GM21447 (cell line): ENCODE data around the gene KIAA0232.
"Not testable (repeated sequence)": the region's sequence is repeated elsewhere in the genome, so short reads cannot be mapped to it uniquely, and the experiment has no call there.

Experiments used
- ATAC-seq: cut with Tn5 transposase; IDR thresholded peaks from one replicate; pipeline ENCODE4 v1.9.1; 2021; ENCODE audit not compliant: unreplicated experiment

KIAA0232 gene

GRCh38 chr4:6894528-6895498 lies 112.3 kb downstream of the KIAA0232 start:
- ATAC-seq: no peak

GRCh38 chr4:6896035-6896434 lies 113.5 kb downstream of the KIAA0232 start:
- ATAC-seq: no peak

GRCh38 chr4:6898763-6899162 lies 116.2 kb downstream of the KIAA0232 start:
- ATAC-seq: no peak

GRCh38 chr4:6900181-6900812 lies 117.8 kb downstream of the KIAA0232 start:
- ATAC-seq: no peak

- no peak for ATAC-seq
These were observed 118.4 kb downstream of the KIAA0232 start for GRCh38 chr4:6900956-6901355.

GRCh38 chr4:6901669-6902317 lies 119.3 kb downstream of the KIAA0232 start:
- no peak for ATAC-seq

GRCh38 chr4:6902318-6903042 lies 120.0 kb downstream of the KIAA0232 start:
- no peak for ATAC-seq

GRCh38 chr4:6905516-6906445 lies 123.3 kb downstream of the KIAA0232 start:
- no peak for ATAC-seq

- not testable (repeated sequence) for ATAC-seq
These were observed 124.0 kb downstream of the KIAA0232 start for GRCh38 chr4:6906486-6906885.

GRCh38 chr4:6907658-6908191 lies 125.2 kb downstream of the KIAA0232 start:
- ATAC-seq: no peak

GRCh38 chr4:6908432-6909112 lies 126.0 kb downstream of the KIAA0232 start:
- ATAC-seq: no peak

GRCh38 chr4:6909113-6909969 lies 126.8 kb downstream of the KIAA0232 start, which contains the start of gene TBC1D14:
Gene TBC1D14 (plus strand): TSS chr4:6909826. CDS start chr4:6923390, 13,564 bp downstream.
- peak; percentile 88 for ATAC-seq

GRCh38 chr4:6909970-6910339 lies 127.4 kb downstream of the KIAA0232 start:
- ATAC-seq: peak; percentile 28

- no peak for ATAC-seq
These were observed 127.9 kb downstream of the KIAA0232 start for GRCh38 chr4:6910340-6910959.

GRCh38 chr4:6910960-6911874 lies 128.7 kb downstream of the KIAA0232 start:
- ATAC-seq: no peak

GRCh38 chr4:6911917-6912316 lies 129.4 kb downstream of the KIAA0232 start:
- ATAC-seq: not testable (repeated sequence)

GRCh38 chr4:6912441-6912840 lies 129.9 kb downstream of the KIAA0232 start:
- no peak for ATAC-seq
